ENCODE data around the gene PSMC4. TPM values are rescaled to one million over a fixed set of nuclear protein-coding genes. Genes with fewer than 3 reads are reported as not detected.

The PSMC4 gene
- total RNA-seq, 1 donor from 2014 or later: 122 TPM

DNA sequence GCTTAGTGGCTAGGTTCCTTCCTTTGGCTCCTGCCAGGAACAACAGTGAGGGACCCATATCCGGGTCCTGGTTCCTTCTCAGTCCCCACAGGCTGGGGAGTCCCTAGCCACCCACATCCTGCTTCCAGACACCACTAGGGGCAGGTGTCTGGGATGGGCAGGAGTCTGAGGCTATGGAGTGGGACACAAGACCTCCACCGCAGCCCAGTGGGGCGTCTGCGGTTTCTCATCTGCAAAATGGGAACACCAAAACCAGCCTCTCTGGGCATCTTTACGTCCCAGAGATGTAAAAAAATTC, 35.7 kb upstream of the PSMC4 start:
- H3K36me3 ChIP-seq: no peaks in the 10 kb centered on the region
- no peak overlapping the region for H3K27ac ChIP-seq
- no peaks in the 10 kb centered on the region for H3K27me3 ChIP-seq
- no peaks in the 10 kb centered on the region for H3K4me1 ChIP-seq
- DNase-seq (ENCODE audit: low spot score in 2 of 2): no peak
- H3K9me3 ChIP-seq: peaks cover 0 to 11% of the 10 kb centered on the region in 2 donors
- TF ChIP-seq, protein P1, sequence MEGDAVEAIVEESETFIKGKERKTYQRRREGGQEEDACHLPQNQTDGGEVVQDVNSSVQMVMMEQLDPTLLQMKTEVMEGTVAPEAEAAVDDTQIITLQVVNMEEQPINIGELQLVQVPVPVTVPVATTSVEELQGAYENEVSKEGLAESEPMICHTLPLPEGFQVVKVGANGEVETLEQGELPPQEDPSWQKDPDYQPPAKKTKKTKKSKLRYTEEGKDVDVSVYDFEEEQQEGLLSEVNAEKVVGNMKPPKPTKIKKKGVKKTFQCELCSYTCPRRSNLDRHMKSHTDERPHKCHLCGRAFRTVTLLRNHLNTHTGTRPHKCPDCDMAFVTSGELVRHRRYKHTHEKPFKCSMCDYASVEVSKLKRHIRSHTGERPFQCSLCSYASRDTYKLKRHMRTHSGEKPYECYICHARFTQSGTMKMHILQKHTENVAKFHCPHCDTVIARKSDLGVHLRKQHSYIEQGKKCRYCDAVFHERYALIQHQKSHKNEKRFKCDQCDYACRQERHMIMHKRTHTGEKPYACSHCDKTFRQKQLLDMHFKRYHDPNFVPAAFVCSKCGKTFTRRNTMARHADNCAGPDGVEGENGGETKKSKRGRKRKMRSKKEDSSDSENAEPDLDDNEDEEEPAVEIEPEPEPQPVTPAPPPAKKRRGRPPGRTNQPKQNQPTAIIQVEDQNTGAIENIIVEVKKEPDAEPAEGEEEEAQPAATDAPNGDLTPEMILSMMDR (IDR thresholded peaks at IDR 0.05): no peak
- no peak overlapping the region for H3K4me3 ChIP-seq
- intact Hi-C loops (cut with DNase I): no loop called here

DNA sequence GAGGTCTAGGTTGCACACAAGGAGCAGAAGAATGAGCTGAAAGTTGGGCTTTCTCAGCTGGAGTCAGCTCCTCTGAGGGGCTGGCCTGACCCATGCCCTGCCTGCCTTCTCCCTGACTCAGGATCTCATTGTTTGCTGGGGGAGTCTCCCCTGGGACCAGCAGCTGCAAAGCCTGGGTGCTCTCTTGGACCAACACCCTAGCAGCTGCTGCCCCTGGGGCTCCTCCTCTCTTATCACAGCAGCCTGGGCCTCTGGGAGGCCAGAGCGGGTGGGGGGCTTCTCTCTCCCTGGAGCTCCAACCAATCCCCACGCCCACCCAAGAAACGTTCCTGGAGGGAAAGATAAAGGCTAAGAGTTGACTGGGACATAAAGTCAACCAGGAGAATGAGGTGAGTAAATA, 34.9 kb upstream of the PSMC4 start:
- intact Hi-C loops (cut with DNase I): no loop called here

DNA sequence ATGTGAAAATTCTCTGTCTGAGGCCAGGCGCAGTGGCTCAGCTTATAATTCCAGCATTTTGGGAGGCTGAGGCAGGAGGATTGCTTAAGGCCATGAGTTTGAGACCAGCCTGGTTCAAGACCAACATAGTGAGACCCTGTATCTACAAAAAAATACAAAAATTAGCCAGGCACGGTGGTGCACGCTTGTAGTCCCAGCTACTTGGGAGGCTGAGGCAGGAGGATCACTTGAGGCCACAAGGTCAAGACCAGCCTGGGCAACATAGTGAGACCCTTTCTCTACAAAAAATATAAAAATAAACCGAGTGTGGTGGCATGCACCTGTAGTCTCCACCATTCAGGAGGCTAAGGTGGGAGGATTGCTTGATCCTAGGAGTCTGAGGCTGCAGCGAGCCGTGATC, 34.3 kb upstream of the PSMC4 start:
- H3K4me3 ChIP-seq: no peak overlapping the region
- intact Hi-C loops (cut with DNase I): no loop called here
- H3K9me3 ChIP-seq: peaks cover 0 to 16% of the 10 kb centered on the region in 2 donors
- no peaks in the 10 kb centered on the region for H3K4me1 ChIP-seq
- TF ChIP-seq, protein P1 (IDR thresholded peaks at IDR 0.05): no peak
- DNase-seq (ENCODE audit: low spot score in 2 of 2): no peak
- H3K27ac ChIP-seq: no peak overlapping the region
- H3K27me3 ChIP-seq: no peaks in the 10 kb centered on the region
- H3K36me3 ChIP-seq: no peaks in the 10 kb centered on the region

More for the DNA sequence above, 34.9 kb upstream of the PSMC4 start:
- Histone ChIP-seq H3K27me3 (no peaks in the 10 kb centered on the region), H3K4me1 (no peaks in the 10 kb centered on the region), H3K36me3 (no peaks in the 10 kb centered on the region), H3K4me3 (no peak overlapping the region), H3K9me3 (peaks cover 0 to 12% of the 10 kb centered on the region in 2 donors), H3K27ac (no peak overlapping the region)
- TF ChIP-seq, protein P1 (IDR thresholded peaks at IDR 0.05): no peak
- DNase-seq (ENCODE audit: low spot score in 2 of 2): no peak

DNA sequence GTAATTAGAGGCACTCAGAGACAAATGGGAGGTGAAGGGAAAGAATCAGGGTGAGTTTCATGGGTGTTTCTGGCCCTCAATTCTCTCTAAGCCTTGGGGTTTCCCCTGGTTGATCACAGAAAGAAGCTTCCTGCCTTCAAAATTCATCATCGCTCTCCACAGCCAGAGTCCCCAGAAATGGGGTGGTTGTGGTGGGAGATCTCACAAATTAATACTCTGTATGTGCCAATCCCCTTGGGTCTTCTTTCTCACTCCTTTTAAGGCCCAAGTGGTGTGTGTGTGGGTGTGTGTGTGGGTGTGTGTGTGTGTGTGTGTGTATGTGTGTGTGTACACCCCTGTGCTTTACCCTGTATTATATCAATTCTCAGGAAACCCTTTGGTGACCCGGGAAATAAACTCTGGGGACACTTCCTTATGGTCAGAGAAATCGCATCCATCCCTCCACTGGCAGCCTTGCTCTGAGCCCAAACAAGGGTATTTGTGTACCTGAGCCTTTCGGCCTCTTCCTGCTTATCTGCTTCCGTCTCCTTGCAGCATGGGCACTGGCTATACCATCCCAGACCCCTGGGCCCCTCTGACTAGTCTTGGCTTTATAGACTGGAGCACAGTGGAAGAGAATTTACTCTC, 33.8 kb upstream of the PSMC4 start:
- peak in 1 of 2 donors; percentile 31 for DNase-seq (ENCODE audit: low spot score in 2 of 2)
- Histone ChIP-seq H3K9me3 (peaks cover 0 to 16% of the 10 kb centered on the region in 2 donors), H3K27me3 (no peaks in the 10 kb centered on the region), H3K36me3 (no peaks in the 10 kb centered on the region), H3K4me1 (no peaks in the 10 kb centered on the region), H3K4me3 (no peak overlapping the region), H3K27ac (no peak overlapping the region)
- intact Hi-C loops (cut with DNase I): no loop called here
- TF ChIP-seq, protein P1 (IDR thresholded peaks at IDR 0.05): no peak

DNA sequence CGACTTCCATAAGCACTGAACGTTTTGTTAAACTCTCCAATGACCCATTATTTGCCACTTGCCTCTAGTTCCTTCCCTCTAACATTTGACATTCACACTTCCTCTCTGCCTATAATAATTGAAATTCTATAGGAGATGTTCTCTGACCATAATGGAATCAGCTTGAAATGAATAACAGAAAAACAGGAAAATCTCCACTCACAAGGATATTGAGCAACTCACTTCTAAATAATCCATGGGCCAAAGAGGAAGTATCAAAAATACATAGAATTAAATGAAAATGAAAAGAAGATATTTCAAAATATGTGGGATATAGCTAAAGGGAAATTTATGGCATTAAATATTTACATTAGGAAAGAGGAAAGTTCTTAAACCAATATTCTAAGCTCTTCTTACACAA, 33.2 kb upstream of the PSMC4 start:
- H3K27me3 ChIP-seq: no peaks in the 10 kb centered on the region
- peaks cover 0 to 16% of the 10 kb centered on the region in 2 donors for H3K9me3 ChIP-seq
- intact Hi-C loops (cut with DNase I): no loop called here
- no peaks in the 10 kb centered on the region for H3K4me1 ChIP-seq
- no peak overlapping the region for H3K4me3 ChIP-seq
- no peaks in the 10 kb centered on the region for H3K36me3 ChIP-seq
- H3K27ac ChIP-seq: no peak overlapping the region
- TF ChIP-seq, protein P1 (IDR thresholded peaks at IDR 0.05): no peak
- no peak for DNase-seq (ENCODE audit: low spot score in 2 of 2)

DNA sequence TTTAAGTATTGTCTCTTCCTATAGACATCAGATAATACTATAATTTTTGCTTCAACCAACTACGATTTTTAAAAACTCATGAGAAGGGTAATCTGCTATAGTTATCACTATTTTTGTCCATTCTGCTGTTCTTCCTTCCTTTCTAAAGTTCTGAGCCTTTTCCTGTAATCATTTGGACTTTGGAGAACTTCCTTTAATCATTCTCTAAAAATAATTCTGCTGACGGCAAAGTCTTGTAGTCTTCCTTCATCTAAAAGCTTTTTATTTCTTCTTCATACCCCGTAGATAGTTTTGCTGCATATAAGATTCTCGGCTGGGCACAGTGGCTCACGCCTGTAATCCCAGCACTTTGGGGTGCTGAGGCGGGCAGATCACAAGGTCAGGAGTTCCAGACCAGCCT, 31.4 kb upstream of the PSMC4 start:
- H3K4me3 ChIP-seq: no peak overlapping the region
- peaks cover 0 to 16% of the 10 kb centered on the region in 2 donors for H3K9me3 ChIP-seq
- no peak for DNase-seq (ENCODE audit: low spot score in 2 of 2)
- H3K27me3 ChIP-seq: no peaks in the 10 kb centered on the region
- no peaks in the 10 kb centered on the region for H3K36me3 ChIP-seq
- TF ChIP-seq, protein P1 (IDR thresholded peaks at IDR 0.05): no peak
- H3K4me1 ChIP-seq: no peaks in the 10 kb centered on the region
- intact Hi-C loops (cut with DNase I): no loop called here
- H3K27ac ChIP-seq: no peak overlapping the region
